ENCODE measurements around the gene ZMYND8.

Gene ZMYND8

GRCh38 chr20:47173596-47174216, 182.8 kb downstream of the ZMYND8 start:
- Histone ChIP-seq H3K4me1 (ENCODE audit: insufficient read depth, low read length, severe bottlenecking) (no peaks in the 10 kb centered on the region), H3K27me3 (ENCODE audit: insufficient read depth, low read length) (no peaks in the 10 kb centered on the region; the same call in 1 of the 2 replicates), H3K4me3 (ENCODE audit: low read depth, low read length, poor library complexity, severe bottlenecking) (no peak overlapping the region), H2AFZ (ENCODE audit: low read length) (no peak overlapping the region), H3K36me3 (ENCODE audit: insufficient read depth, low read length) (no peaks in the 10 kb centered on the region), H3K9me2 (ENCODE audit: low read depth, low read length) (no peaks in the 10 kb centered on the region), H3K27ac (ENCODE audit: low read depth, low read length, poor library complexity, severe bottlenecking) (no peak overlapping the region), H3K9me3 (ENCODE audit: low read length) (no peaks in the 10 kb centered on the region), H3F3A (ENCODE audit: insufficient read depth, low read length) (no peaks in the 10 kb centered on the region), H4K20me1 (ENCODE audit: insufficient read depth, low read length) (no peaks in the 10 kb centered on the region), H3K79me2 (ENCODE audit: insufficient read depth, low read length) (no peaks in the 10 kb centered on the region), H3K4me2 (ENCODE audit: low read length) (no peak overlapping the region), H3K9ac (ENCODE audit: low read length) (no peak overlapping the region)
- TF ChIP-seq EZH2 (IDR thresholded peaks at IDR 0.05; ENCODE audit: borderline replicate concordance, low read length) = no peak
- no peak for TF ChIP-seq CTCF (IDR thresholded peaks at IDR 0.05; ENCODE audit: low read length)

- no peak overlapping the region for H3K4me3 ChIP-seq (ENCODE audit: low read depth, low read length, poor library complexity, severe bottlenecking)
- H2AFZ ChIP-seq (ENCODE audit: low read length) = no peak overlapping the region
- no peaks in the 10 kb centered on the region; the same call in 1 of the 2 replicates for H3K27me3 ChIP-seq (ENCODE audit: insufficient read depth, low read length)
- no peaks in the 10 kb centered on the region for H3K4me1 ChIP-seq (ENCODE audit: insufficient read depth, low read length, severe bottlenecking)
- H3K9me2 ChIP-seq (ENCODE audit: low read depth, low read length) = no peaks in the 10 kb centered on the region
- no peaks in the 10 kb centered on the region for H3K9me3 ChIP-seq (ENCODE audit: low read length)
- no peak overlapping the region for H3K9ac ChIP-seq (ENCODE audit: low read length)
- H3K36me3 ChIP-seq (ENCODE audit: insufficient read depth, low read length) = no peaks in the 10 kb centered on the region
- no peaks in the 10 kb centered on the region for H4K20me1 ChIP-seq (ENCODE audit: insufficient read depth, low read length)
- H3K4me2 ChIP-seq (ENCODE audit: low read length) = no peak overlapping the region
- no peak overlapping the region for H3K27ac ChIP-seq (ENCODE audit: low read depth, low read length, poor library complexity, severe bottlenecking)
- TF ChIP-seq CTCF (IDR thresholded peaks at IDR 0.05; ENCODE audit: low read length) (no peak), EZH2 (IDR thresholded peaks at IDR 0.05; ENCODE audit: borderline replicate concordance, low read length) (no peak)
- H3F3A ChIP-seq (ENCODE audit: insufficient read depth, low read length) = no peaks in the 10 kb centered on the region
- H3K79me2 ChIP-seq (ENCODE audit: insufficient read depth, low read length) = no peaks in the 10 kb centered on the region
These were observed 183.9 kb downstream of the ZMYND8 start for GRCh38 chr20:47172579-47172978.

- Histone ChIP-seq H3K27me3 (ENCODE audit: insufficient read depth, low read length) (peaks cover 6% of the 10 kb centered on the region; the same call in 1 of the 2 replicates), H3K9me3 (ENCODE audit: low read length) (no peaks in the 10 kb centered on the region), H3K79me2 (ENCODE audit: insufficient read depth, low read length) (no peaks in the 10 kb centered on the region), H3K4me2 (ENCODE audit: low read length) (no peak overlapping the region), H3K36me3 (ENCODE audit: insufficient read depth, low read length) (no peaks in the 10 kb centered on the region), H3K9ac (ENCODE audit: low read length) (no peak overlapping the region), H3K9me2 (ENCODE audit: low read depth, low read length) (no peaks in the 10 kb centered on the region), H4K20me1 (ENCODE audit: insufficient read depth, low read length) (no peaks in the 10 kb centered on the region), H2AFZ (ENCODE audit: low read length) (no peak overlapping the region), H3K4me1 (ENCODE audit: insufficient read depth, low read length, severe bottlenecking) (no peaks in the 10 kb centered on the region), H3F3A (ENCODE audit: insufficient read depth, low read length) (no peaks in the 10 kb centered on the region), H3K27ac (ENCODE audit: low read depth, low read length, poor library complexity, severe bottlenecking) (no peak overlapping the region), H3K4me3 (ENCODE audit: low read depth, low read length, poor library complexity, severe bottlenecking) (no peak overlapping the region)
- TF ChIP-seq CTCF (IDR thresholded peaks at IDR 0.05; ENCODE audit: low read length) (no peak), EZH2 (IDR thresholded peaks at IDR 0.05; ENCODE audit: borderline replicate concordance, low read length) (no peak)
These were observed 188.7 kb downstream of the ZMYND8 start for GRCh38 chr20:47167846-47168245.

Measured in OCI-LY1 (cell line).